OCI-LY3 (cell line): ENCODE results near the gene FAM163B.

Experiments used
- CTCF ChIP-seq: fragments of 200-600, 300-600 bp; sonication (generic); IDR thresholded peaks from 2 replicates; pipeline ENCODE4 v1.5.1; 2014; ENCODE audit warnings: antibody characterized with exemption, low read length, low read depth
- EZH2phosphoT487 ChIP-seq: fragments of 200-600 bp; shearing (Covaris generic); IDR thresholded peaks from 2 replicates; pipeline ENCODE4 v1.6.1; 2018; ENCODE audit warnings: antibody characterized with exemption, mixed run types, low read depth

- no peak for TF ChIP-seq CTCF
- TF ChIP-seq EZH2phosphoT487 = no peak
These were observed 39.9 kb downstream of the FAM163B start for GRCh38 chr9:133569121-133569785.
